HG02642 (cell line): Measurements from ENCODE around the gene MSS51.

Experiments used
- ATAC-seq: cut with Tn5 transposase; IDR thresholded peaks from one replicate; pipeline ENCODE4 v1.9.1; 2021; ENCODE audit warnings: mild to moderate bottlenecking; ENCODE audit not compliant: unreplicated experiment, poor library complexity

Gene MSS51

GRCh38 chr10:73433538-73433867 lies at the start of gene MSS51:
MSS51 (minus strand) TSS chr10:73433561; CDS start chr10:73428284, 5,277 bp downstream.
- ATAC-seq, result no peak

DNA sequence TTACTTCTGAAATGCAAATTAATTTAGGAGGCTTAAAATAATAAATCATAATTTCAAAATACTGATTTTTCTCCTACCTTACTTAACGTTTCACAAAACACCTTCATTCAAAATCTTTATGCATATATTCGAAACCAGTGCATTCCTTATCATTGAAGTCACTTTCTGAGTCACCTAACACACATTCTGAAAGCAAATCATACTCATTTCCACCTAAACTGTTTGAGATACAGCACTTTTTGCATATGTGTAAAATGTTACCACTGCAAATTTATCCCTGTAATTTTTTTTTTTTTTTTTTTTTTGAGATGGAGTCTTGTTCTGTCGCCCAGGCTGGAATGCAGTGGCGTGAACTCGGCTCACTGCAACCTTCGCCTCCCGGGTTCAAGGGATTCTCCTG lies 46.8 kb upstream of the MSS51 start:
- ATAC-seq, result no peak

DNA sequence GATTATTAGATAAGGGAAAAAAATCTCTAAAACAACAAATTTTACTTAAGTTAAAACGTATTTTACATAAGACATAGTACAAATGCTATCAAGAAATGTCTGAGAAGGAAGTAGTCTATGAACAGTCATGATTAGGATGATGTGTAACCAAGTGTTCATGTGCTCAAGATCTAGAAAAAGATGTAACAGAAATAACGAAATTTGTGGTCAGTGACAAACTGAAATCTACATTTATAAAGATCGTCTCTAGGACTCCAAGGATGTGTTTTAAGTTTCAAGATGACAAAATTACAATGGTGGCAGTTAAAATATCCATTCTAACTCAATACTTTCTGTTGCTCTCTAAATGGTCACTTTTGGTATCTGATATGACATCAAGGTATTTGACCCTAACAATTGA lies 45.3 kb upstream of the MSS51 start:
- no peak for ATAC-seq

DNA sequence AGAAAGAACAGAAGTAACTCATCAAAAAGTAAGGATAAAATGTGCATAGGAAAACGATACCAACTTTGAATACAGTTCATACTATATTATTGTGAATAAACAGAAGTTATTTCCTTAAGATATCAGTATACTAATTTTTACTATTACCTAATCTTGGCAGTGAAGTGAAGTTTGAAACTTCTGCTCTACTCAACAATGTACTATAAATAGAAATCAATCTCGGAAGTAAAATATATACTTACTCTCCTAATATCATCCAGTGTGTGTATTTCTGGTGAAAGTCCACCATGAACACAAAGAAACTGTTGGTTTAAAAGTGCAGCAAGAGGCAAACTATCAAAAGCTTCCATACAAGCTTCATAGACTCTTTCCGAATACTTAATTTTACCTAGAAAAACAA lies 37.9 kb upstream of the MSS51 start:
- ATAC-seq, result no peak

- no peak for ATAC-seq
These were observed 36.2 kb upstream of the MSS51 start for GRCh38 chr10:73469579-73469978.

DNA sequence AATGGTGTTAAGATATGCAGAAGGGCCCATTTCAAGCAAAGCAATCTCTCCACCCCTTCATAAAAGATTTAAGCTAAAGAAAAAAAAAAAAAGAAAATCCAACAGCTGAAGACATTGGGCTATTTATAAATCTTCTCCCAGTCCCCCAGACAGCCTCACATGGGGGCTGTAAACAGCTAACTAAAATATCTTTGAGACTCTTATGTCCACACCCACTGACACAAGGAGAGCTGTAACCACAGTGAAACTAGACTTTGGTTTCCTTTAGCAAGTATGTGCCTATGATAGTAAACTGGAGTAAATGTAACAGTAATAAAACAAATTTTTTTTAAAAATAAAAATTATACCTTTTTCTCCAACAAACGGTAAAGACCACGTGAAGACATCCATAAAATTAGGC lies 33.8 kb upstream of the MSS51 start:
- ATAC-seq, result no peak

DNA sequence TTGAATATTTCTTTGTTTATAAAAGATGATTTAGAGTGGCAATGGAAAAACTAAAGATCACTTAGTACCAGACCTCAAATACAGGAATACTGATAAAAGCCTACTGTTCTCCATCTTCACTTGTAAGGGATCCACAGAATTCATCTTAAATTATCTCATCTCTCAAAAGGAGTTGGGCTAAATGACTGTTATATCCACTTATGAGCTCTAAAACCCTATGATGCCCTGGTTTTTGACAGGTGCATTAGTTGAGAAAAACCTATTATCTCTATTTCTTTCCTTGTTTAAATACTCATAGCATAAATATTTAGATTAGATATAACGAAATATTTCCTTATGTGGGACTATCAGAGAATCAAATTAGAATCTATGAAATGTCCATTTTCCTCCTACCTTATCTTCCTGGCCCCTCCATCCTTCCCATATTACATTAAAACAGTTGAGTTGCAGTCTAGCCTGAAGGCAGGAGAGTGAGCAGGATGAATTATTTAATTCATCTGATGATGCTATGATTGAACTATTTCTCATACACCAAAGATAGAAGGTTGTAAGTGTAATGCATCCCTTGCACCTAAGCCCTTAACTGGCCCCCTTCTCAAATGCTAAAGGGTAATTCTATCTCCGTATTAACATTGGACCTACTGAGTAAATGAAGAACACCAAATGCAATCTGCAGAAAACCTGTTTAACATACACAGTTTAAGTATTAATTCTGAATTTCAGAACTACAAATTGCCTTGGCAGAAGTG lies 32.8 kb upstream of the MSS51 start:
- ATAC-seq, result no peak

DNA sequence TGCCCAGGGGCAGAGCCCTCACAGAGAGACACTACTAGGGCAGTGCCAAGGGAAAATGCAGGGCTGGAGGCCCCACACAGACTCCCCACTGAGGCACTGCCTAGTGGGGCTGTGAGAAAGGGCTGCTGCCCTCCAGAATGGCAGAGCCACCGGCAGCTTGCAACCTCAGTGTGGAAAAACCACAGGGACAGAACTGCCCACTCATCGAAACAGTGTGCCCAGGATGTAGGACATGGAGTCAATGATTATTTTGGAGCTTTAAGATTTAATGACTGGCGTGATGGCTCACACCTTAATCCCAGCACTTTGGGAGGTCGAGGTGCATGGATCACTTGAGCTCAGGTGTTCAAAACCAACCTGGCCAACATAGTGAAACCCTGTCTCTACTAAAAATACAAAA lies 27.5 kb upstream of the MSS51 start:
- no peak for ATAC-seq

DNA sequence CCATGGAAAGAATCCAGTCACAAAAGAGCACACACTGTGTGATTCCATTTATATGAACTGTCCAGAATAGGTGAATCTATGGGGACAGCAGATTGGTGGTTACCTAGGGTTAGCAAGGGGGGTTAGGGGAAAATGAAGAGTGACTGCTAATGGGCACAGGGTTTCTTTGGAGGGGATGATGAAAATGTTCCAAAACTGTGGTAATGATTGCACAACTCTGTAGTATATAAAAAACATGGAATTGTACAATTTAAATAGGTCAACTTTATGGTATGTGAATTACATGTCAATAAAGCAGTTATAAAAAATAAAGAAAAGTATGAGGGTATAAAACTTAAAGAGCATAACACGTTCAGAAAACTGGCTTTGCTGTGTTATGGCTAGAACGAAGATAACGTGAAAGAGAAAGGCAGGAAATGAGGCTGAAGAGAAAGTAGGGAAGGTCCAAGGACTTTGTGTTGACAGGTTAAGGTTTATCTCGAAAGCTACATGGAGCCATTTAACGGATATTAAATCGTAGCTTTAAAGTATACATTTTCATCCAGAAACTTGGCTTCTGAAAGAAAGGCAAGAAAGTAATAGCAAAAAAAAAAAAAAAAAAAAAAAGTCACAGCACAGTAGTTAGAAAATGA lies 26.4 kb upstream of the MSS51 start:
- ATAC-seq, result no peak

DNA sequence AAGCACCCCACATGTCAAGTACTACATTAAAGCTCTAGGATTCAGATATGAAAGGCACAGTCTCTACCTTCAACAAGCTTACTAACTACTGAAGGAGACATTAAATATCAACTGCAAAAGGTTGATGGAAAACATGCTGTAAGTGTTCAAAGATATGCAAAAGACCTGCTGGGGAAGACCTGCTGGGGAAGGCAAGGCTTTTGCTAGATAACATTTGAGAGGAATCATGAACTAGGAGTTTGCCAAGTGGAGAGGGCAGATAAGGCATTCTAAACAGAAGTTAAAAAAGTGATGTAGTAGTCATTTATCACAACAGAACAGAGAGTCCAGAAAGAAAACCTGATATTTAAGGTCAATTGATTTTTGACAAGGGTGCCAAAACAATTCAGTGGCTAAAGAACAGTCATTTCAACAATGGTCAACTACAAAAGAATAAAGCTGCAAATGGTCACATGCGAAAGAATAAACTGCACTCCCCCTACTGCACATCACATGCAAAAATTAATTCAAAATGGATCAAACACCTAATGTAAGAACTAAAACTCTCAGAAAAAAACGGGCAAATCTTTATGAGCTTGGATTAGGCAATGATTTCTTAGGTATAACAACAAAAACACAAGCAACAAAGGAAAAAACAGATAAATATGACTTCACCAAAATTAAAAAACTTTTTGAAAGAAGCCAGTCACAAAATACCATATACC lies 23.0 kb upstream of the MSS51 start:
- ATAC-seq, result no peak

GRCh38 chr10:73449113-73449512 lies 15.8 kb upstream of the MSS51 start:
- no peak for ATAC-seq

- no peak for ATAC-seq
These were observed 15.0 kb upstream of the MSS51 start for GRCh38 chr10:73448384-73448783.

GRCh38 chr10:73446926-73447325 lies 13.6 kb upstream of the MSS51 start:
- no peak for ATAC-seq

GRCh38 chr10:73444457-73444856 lies 11.1 kb upstream of the MSS51 start:
- ATAC-seq, result no peak

GRCh38 chr10:73439605-73440312 lies 6.4 kb upstream of the MSS51 start:
- no peak for ATAC-seq

DNA sequence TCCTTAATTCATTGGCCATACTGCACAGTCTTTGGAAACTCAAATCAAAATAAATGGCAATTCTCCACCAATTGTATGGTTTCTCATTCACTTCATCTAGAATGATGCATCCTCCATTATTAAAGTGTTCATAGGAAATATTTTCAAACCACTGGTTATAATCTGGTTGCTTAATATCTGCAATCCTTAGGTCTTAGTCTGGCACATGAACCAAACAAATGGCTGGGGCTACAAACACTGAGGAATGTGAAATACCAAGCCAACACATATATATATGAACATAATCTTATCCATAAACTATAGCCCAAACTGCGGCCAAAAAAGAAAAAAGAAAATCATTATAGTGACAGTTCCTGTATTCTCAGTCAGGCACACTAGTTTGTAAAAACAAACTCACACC lies 5.7 kb upstream of the MSS51 start:
- ATAC-seq, result no peak

DNA sequence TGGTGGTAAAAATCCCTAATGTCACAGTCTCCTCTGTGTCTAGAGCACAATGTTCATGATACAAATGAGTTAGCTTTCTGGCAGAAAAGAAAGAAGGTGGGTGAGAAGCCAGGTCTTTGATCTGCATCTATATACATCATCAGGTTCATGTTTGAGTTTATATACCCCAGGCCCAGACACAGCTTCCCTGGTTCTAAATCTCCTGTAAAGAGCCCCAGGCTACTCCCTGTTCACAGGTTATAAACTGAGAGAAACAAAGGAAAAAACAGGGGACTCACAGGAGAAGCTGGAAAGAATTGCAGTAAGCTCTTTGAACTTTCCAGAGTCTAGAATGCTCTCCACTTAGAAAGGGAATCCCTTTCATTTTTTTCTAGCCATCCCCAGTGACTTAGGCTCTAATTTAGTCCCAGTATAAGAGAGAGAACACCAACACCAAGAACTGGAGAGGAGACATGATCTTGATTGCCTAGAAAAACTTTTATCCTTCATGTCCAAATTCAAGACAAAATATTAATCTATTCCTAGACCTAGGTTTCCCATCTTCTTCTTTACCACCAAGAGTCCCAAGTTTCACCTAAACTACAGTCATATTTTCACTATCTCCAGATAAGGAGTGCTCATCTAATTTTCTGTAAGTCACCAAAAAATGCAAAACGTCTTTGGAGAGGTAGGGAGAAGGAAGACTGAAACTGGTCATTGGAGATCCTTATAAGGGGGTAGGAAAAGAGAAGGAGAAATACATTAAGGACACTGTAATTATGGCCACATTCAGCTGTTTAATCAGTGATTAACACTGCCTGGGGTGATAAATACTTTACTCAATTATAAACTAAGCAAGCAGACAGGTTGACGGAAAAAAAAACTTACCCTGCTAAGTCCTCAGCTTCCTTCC lies 469 bp downstream of the MSS51 start:
- no peak for ATAC-seq

DNA sequence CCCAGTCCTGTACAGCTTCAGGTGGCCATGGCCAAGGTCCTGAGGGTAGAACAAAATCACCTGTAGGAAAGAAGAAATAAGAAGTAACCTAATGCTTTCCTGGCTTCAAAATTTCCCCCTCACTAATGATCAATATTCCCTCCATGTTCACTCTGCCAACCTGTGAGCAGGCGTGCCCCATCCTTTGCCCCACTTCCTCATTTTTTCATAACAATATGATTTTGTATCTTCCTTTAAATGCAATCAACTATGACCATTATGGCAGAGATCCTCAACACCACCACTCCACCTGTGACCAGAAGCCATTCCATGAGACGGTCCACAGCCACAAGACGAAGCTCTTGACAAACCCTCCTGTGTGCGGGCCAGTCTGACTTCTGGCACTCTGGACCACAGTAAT lies 7.0 kb downstream of the MSS51 start:
- no peak for ATAC-seq

DNA sequence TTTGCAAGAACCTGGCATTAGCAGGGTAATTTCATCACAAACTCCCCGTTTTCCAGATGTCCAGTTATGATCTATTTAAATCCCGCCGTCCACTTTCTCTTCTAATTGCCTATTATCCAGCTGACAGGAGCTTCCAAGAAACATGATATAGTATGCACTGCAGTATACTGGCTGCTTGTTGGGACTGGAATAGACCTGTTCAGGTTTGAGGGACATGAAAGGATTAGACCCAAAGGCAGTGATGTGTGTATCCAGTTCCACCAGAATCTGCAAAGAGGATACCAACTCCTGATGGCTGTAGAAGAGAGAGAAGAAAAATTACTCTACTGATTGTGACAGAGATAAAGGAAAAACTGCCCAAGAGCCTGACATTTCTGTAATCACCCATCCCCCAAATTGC lies 8.9 kb downstream of the MSS51 start:
- ATAC-seq, result no peak

DNA sequence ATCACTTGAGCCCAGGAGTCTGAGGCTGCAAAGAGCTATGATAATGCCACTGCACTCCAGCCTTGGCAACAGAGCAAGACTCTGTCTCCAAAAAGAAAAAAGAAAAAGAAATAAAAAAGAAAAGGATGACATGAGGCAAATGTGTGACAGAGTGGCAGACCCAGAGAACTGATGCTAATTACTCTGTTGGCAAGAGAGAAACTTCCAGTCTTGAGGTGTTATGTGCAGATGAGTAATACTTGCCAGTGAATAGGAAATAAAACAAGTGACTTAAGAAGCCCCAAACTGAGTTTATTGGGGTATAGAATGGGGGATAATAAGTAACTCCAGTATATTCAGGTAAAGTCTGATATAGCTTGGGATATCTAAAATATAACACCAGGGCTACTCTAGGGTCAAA lies 10.1 kb downstream of the MSS51 start:
- ATAC-seq, result no peak
